Liver (tissue), 3 donors: ENCODE data around the gene AP2S1.

Experiments used
- GABPA ChIP-seq, 2 donors: IDR thresholded peaks in 1 of 2; conservative IDR thresholded peaks in 1 of 2; 2 replicates each; pipeline ENCODE4 v1.6.1; 2016; ENCODE audit warnings: antibody characterized with exemption in 2 of 2, mild to moderate bottlenecking in 1 of 2, moderate library complexity in 1 of 2
- HNF4G ChIP-seq: IDR thresholded peaks from 2 replicates; pipeline ENCODE4 v1.6.1; 2016; ENCODE audit warnings: antibody characterized with exemption
- JUND ChIP-seq, 2 donors: IDR thresholded peaks; 2 replicates each; pipeline ENCODE4 v1.6.1; 2016; ENCODE audit warnings: antibody characterized with exemption in 2 of 2
- NR2F2 ChIP-seq: IDR thresholded peaks from 2 replicates; pipeline ENCODE4 v1.6.1; 2016; ENCODE audit warnings: antibody characterized with exemption
- RAD21 ChIP-seq, 2 donors: IDR thresholded peaks; 2 replicates each; pipeline ENCODE4 v1.6.1; 2016; ENCODE audit warnings: antibody characterized with exemption in 2 of 2, mild to moderate bottlenecking in 2 of 2
- TAF1 ChIP-seq: conservative IDR thresholded peaks from 2 replicates; pipeline ENCODE4 v1.6.1; 2016; ENCODE audit warnings: antibody characterized with exemption, mild to moderate bottlenecking
- YY1 ChIP-seq: IDR thresholded peaks from 2 replicates; pipeline ENCODE4 v1.6.1; 2016; ENCODE audit warnings: antibody characterized with exemption, mild to moderate bottlenecking
- TF ChIP-seq, protein P1 (sequence below): fragments of 150-350 bp; IDR thresholded peaks from 2 replicates; pipeline ENCODE4 v1.5.1; 2017; ENCODE audit warnings: improper control_type of control experiment, low read depth, low read length; ENCODE audit not compliant: missing input control
- TF ChIP-seq, protein P2 (sequence below): IDR thresholded peaks from 2 replicates; pipeline ENCODE4 v1.6.1; 2016; ENCODE audit warnings: antibody characterized with exemption, mild to moderate bottlenecking
- TF ChIP-seq, protein P3 (sequence below): IDR thresholded peaks from 2 replicates; pipeline ENCODE4 v1.6.1; 2016; ENCODE audit warnings: antibody characterized with exemption
- TF ChIP-seq, protein P4 (sequence below): IDR thresholded peaks from 2 replicates; pipeline ENCODE4 v1.6.1; 2016; ENCODE audit warnings: antibody characterized with exemption
- donor health status: healthy.
- donor health status: healthy.

DNA sequence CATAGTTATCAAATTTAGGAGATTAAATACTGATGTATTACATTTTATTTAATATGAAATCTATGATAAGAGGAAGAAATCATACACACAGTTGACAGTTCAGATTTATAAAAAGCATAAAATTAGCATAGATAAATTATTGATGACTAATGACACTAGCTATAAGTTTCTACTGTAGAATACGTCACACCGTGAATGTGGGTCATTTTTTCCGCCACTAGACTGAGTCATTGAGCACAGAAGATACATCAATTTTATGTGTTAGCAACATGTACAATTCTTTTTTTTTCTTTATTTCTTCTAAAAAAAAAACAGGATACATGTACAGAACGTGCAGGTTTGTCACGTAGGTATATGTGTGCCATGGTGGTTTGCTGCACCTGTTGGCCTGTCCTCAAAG is 22.2 kb downstream of the AP2S1 start:
- TF ChIP-seq TAF1 (no peak), NR2F2 (no peak), GABPA (IDR thresholded peaks at IDR 0.05 in 1 of 2, conservative IDR thresholded peaks at IDR 0.05 in 1 of 2) (no peak), RAD21 (IDR thresholded peaks at IDR 0.05) (no peak), JUND (IDR thresholded peaks at IDR 0.05) (no peak), YY1 (no peak), HNF4G (no peak)
- TF ChIP-seq, protein P1, sequence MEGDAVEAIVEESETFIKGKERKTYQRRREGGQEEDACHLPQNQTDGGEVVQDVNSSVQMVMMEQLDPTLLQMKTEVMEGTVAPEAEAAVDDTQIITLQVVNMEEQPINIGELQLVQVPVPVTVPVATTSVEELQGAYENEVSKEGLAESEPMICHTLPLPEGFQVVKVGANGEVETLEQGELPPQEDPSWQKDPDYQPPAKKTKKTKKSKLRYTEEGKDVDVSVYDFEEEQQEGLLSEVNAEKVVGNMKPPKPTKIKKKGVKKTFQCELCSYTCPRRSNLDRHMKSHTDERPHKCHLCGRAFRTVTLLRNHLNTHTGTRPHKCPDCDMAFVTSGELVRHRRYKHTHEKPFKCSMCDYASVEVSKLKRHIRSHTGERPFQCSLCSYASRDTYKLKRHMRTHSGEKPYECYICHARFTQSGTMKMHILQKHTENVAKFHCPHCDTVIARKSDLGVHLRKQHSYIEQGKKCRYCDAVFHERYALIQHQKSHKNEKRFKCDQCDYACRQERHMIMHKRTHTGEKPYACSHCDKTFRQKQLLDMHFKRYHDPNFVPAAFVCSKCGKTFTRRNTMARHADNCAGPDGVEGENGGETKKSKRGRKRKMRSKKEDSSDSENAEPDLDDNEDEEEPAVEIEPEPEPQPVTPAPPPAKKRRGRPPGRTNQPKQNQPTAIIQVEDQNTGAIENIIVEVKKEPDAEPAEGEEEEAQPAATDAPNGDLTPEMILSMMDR = no peak
- TF ChIP-seq, protein P2, sequence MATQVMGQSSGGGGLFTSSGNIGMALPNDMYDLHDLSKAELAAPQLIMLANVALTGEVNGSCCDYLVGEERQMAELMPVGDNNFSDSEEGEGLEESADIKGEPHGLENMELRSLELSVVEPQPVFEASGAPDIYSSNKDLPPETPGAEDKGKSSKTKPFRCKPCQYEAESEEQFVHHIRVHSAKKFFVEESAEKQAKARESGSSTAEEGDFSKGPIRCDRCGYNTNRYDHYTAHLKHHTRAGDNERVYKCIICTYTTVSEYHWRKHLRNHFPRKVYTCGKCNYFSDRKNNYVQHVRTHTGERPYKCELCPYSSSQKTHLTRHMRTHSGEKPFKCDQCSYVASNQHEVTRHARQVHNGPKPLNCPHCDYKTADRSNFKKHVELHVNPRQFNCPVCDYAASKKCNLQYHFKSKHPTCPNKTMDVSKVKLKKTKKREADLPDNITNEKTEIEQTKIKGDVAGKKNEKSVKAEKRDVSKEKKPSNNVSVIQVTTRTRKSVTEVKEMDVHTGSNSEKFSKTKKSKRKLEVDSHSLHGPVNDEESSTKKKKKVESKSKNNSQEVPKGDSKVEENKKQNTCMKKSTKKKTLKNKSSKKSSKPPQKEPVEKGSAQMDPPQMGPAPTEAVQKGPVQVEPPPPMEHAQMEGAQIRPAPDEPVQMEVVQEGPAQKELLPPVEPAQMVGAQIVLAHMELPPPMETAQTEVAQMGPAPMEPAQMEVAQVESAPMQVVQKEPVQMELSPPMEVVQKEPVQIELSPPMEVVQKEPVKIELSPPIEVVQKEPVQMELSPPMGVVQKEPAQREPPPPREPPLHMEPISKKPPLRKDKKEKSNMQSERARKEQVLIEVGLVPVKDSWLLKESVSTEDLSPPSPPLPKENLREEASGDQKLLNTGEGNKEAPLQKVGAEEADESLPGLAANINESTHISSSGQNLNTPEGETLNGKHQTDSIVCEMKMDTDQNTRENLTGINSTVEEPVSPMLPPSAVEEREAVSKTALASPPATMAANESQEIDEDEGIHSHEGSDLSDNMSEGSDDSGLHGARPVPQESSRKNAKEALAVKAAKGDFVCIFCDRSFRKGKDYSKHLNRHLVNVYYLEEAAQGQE = no peak
- TF ChIP-seq, protein P3, sequence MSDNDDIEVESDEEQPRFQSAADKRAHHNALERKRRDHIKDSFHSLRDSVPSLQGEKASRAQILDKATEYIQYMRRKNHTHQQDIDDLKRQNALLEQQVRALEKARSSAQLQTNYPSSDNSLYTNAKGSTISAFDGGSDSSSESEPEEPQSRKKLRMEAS = no peak
- TF ChIP-seq, protein P4, sequence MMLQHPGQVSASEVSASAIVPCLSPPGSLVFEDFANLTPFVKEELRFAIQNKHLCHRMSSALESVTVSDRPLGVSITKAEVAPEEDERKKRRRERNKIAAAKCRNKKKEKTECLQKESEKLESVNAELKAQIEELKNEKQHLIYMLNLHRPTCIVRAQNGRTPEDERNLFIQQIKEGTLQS = no peak
